Panc1 (cell line): ENCODE results near the gene EXT2.

ENCODE experiments used
- CTCF ChIP-seq: fragments of 450-650 bp; IDR thresholded peaks from 2 replicates; pipeline ENCODE4 v1.5.1; 2017; ENCODE audit warnings: mild to moderate bottlenecking
- POLR2AphosphoS5 ChIP-seq: IDR thresholded peaks from 2 replicates; pipeline ENCODE4 v1.6.1; 2012; ENCODE audit warnings: mild to moderate bottlenecking, low read depth, low read length, moderate library complexity
- REST ChIP-seq, 2 experiments: IDR thresholded peaks; 2 replicates each; pipeline ENCODE4 v1.6.1; 2011 to 2012; ENCODE audit warnings: low read depth in 2 of 2, control low read depth in 1 of 2, low read length in 1 of 2, mild to moderate bottlenecking in 1 of 2, moderate library complexity in 1 of 2; ENCODE audit not compliant: insufficient read depth in 1 of 2
- TCF7L2 ChIP-seq: IDR thresholded peaks from 2 replicates; pipeline ENCODE4 v1.6.1; 2011; ENCODE audit warnings: mild to moderate bottlenecking, low read depth, low read length, inconsistent platforms

DNA sequence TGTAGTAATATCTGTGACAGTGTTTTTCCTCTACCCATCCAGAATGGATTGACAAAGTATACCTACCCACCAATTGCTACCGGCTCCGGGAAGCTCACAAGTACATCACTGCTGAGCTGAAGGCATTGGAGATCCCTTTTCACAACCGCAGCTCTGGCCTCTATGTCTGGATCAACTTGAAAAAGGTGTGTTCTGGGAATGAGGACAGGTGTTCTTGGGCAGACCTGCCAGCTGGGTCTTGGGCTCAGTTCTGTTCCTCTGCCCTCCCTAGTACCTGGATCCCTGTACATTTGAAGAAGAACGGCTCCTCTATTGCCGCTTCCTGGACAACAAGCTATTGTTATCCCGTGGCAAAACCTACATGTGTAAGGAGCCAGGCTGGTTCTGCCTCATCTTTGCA is 37.2 kb upstream of the EXT2 start:
- no peak for TF ChIP-seq TCF7L2
- no peak for TF ChIP-seq REST (IDR thresholded peaks at IDR 0.05; ENCODE audit: insufficient read depth in 1 of 2, low read depth in 2 of 2, low read length in 1 of 2)
- TF ChIP-seq CTCF = no peak
- TF ChIP-seq POLR2AphosphoS5 = no peak
